ENCODE data around the gene C16orf74. TPM values are rescaled to one million over a fixed set of nuclear protein-coding genes. Genes with fewer than 3 reads are reported as not detected.
A peak's percentile ranks its signal among the peaks of the same experiment; 100 is the strongest.

Gene C16orf74
- total and polyA plus RNA-seq, 8 donors: 1.1 to 24.9 (median 4.6) TPM; not detected in 3

GRCh38 chr16:85752511-85753420, 1.9 kb upstream of the C16orf74 start:
- peak overlapping the region; percentile 51 to 75 (median 64) for H3K27ac ChIP-seq
- no peaks in the 10 kb centered on the region for H3K36me3 ChIP-seq
- H3K9me3 ChIP-seq: no peaks in the 10 kb centered on the region
- TF ChIP-seq POLR2AphosphoS5 (IDR thresholded peaks at IDR 0.05): no peak
- H3K4me1 ChIP-seq: peaks cover 37 to 52% (median 48%) of the 10 kb centered on the region in 4 donors
- H3K4me3 ChIP-seq: no peak overlapping the region
- 22 to 44% (median 35%) methylated on average over 11 to 21 of the region's 21 CpGs for WGBS, 5 donors
- intact Hi-C loops (cut with DNase I; ENCODE audit: low total_unique reads): no loop called here
- peak; percentile 81 for DNase-seq
- H3K27me3 ChIP-seq: peaks cover 0 to 21% (median 7%) of the 10 kb centered on the region in 3 donors

GRCh38 chr16:85751698-85752501, 1.0 kb upstream of the C16orf74 start:
- H3K27ac ChIP-seq: no peak overlapping the region
- peak overlapping the region in 1 of 4 donors; percentile 76 for H3K4me3 ChIP-seq
- WGBS, 5 donors: 28 to 50% (median 33%) methylated on average over 12 to 15 of the region's 15 CpGs
- intact Hi-C loops (cut with DNase I; ENCODE audit: low total_unique reads): no loop called here
- no peaks in the 10 kb centered on the region for H3K9me3 ChIP-seq
- no peak for DNase-seq
- H3K27me3 ChIP-seq: peaks cover 0 to 21% (median 7%) of the 10 kb centered on the region in 3 donors
- peaks cover 37 to 52% (median 48%) of the 10 kb centered on the region in 4 donors for H3K4me1 ChIP-seq
- TF ChIP-seq CTCF (IDR thresholded peaks at IDR 0.05) (no peak), EP300 (IDR thresholded peaks at IDR 0.05) (no peak), POLR2A (IDR thresholded peaks at IDR 0.05) (no peak), POLR2AphosphoS5 (IDR thresholded peaks at IDR 0.05) (no peak)
- H3K36me3 ChIP-seq: no peaks in the 10 kb centered on the region

GRCh38 chr16:85750146-85750826, 610 bp downstream of the C16orf74 start:
- Histone ChIP-seq H3K9me3 (no peaks in the 10 kb centered on the region), H3K36me3 (no peaks in the 10 kb centered on the region), H3K4me3 (peak overlapping the region; percentile 60 to 76 (median 60)), H3K27me3 (peaks cover 0 to 21% (median 7%) of the 10 kb centered on the region in 3 donors), H3K27ac (peak overlapping the region in 3 of 5 donors; percentile 24 to 38 (median 26)), H3K4me1 (peaks cover 37 to 52% (median 48%) of the 10 kb centered on the region in 4 donors)
- no peak for TF ChIP-seq POLR2AphosphoS5 (IDR thresholded peaks at IDR 0.05)
- no peak for TF ChIP-seq EP300 (IDR thresholded peaks at IDR 0.05)
- no peak for TF ChIP-seq CTCF (IDR thresholded peaks at IDR 0.05)
- TF ChIP-seq POLR2A (IDR thresholded peaks at IDR 0.05): no peak
- 0 to 2% (median 2%) methylated on average over 24 to 51 of the region's 51 CpGs for WGBS, 5 donors
- peak; percentile 36 to 85 for DNase-seq
- intact Hi-C loops (cut with DNase I; ENCODE audit: low total_unique reads): no loop called here

GRCh38 chr16:85749771-85750145, 1.1 kb downstream of the C16orf74 start:
- intact Hi-C loops (cut with DNase I; ENCODE audit: low total_unique reads): no loop called here
- Histone ChIP-seq H3K9me3 (no peaks in the 10 kb centered on the region), H3K36me3 (no peaks in the 10 kb centered on the region), H3K4me3 (peak overlapping the region; percentile 60 to 76 (median 60)), H3K4me1 (peaks cover 37 to 50% (median 48%) of the 10 kb centered on the region in 4 donors), H3K27me3 (peaks cover 0 to 21% (median 7%) of the 10 kb centered on the region in 3 donors), H3K27ac (peak overlapping the region in 1 of 5 donors; percentile 26)
- TF ChIP-seq POLR2A (IDR thresholded peaks at IDR 0.05): no peak
- TF ChIP-seq EP300 (IDR thresholded peaks at IDR 0.05): no peak
- no peak for TF ChIP-seq CTCF (IDR thresholded peaks at IDR 0.05)
- 21 to 38% (median 25%) methylated on average over 13 to 14 of the region's 14 CpGs for WGBS, 5 donors
- no peak for DNase-seq
